Stimulated activated CD8-positive, alpha-beta memory T cell treated with anti-CD3 and anti-CD28 coated beads, Interleukin-2, amount 100 ng/mL, for 48 hours (primary cell): ENCODE results near the gene CCDC34.
A peak's percentile ranks its signal among the peaks of the same experiment; 100 is the strongest.

ENCODE experiments used
- DNase-seq, 2 donors: peaks; one replicate each; pipeline ENCODE4 v3.0.0-alpha.2; 2020; ENCODE audit warnings: low read depth in 2 of 2

Gene CCDC34

GRCh38 chr11:27362749-27363575, at the start of gene CCDC34:
CCDC34 (minus strand) TSS chr11:27363215; CDS start chr11:27363194, 21 bp downstream.
- peak; percentile 79 to 87 for DNase-seq

- DNase-seq = no peak
Observed at GRCh38 chr11:27412192-27412691, 49.2 kb upstream of the CCDC34 start.

DNA sequence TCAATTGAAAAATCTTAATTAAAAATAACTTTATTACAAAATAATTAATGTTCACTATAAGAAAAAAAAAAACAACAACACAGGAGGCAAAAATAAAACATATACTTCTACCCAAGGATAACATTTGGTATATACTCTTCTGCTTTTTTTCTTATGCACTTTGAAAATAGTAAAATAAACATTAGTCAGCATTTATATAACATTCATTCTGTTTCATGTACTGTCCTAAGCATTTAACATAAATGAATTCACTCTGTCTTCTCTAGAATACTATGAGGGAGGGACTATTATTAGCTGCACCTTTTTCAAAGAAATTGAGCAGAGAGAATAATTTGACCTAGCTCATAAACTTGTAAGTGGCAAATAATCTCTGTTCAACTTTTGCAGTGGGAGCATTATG, 48.3 kb upstream of the CCDC34 start:
- no peak for DNase-seq

- DNase-seq = no peak
Observed at GRCh38 chr11:27410272-27410671, 47.3 kb upstream of the CCDC34 start.

DNA sequence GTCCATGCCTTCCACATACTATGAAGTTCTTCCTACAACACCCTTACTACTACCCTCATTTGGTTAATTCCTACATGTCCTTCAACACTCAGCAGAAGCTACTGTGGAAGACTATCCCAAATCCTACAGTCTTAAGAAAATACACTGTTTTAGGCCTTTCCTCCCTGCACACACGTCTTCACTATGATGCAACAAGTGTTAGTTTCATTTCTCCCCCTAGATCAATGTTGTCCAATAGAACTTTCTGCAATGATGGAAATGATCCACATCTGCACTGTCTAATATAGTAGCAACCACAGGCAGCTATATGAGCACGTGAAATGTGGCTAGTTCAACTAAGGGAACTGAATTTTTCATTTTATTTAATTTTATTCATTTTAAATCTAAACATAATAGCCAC, 46.7 kb upstream of the CCDC34 start:
- no peak for DNase-seq

- DNase-seq = no peak
Observed at GRCh38 chr11:27409049-27409448, 46.0 kb upstream of the CCDC34 start.

DNA sequence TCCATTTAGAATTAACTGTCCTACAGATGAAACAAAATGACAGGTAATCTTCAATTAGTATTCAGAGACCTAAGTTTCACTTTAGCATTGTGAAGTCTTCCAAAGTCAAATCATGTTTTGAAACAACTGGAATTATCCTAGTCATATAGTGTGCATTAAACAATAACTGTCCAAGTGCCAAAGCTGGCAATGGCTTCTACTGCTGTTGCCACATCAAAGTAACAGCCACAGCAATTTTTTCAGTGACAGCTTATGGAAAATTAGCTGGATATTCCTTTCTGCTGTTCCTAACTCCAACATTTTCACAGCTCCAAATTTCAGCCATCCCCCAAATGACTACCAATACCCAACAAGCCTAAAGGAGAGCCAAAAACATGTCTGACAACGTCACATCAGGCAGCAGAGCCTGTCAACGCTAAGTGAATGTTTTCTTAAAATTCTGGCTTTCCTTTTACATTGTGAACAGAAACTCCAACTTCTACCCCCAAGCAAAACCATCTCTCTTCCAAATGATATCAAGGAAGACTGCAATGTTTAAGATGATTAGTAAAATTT, 45.3 kb upstream of the CCDC34 start:
- no peak for DNase-seq

DNA sequence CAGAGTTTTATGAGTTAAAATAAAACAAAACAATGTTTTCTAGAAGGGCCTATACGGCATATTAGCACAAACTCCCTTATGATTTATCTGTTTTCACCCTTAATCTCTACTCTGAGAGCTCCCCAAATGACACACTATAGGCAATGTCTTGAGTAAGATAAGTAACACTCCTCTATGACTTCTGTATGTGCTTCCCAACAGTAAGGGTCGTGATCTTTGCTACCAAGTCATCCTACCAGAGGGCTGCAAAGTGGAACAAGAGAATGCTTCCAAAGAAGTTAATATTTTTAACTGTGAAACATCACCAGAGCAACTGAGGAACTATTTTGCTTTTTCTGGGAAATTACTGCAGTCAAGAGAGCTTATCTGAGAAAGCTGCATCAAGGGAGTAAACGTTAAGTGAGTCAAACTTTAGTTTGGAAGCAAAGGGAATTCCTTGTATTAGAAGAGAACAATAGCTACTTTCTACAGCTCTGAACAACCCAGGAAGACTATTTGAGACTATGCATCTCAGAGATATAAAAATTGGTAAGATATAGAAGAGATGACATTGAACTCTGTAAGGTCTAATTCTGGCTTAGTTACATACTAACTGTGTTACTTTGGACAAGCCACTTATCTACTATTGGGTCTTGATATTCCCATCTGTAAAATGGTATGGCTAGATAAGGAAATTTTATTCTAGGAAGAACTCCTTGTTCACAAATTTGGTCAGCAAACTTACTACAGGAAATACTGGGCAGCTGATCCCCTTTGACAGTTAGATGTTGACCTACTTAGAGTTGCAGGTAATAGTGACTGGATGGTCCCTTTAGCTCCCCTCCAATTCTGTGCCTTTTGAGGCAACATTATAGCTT, 43.7 kb upstream of the CCDC34 start:
- no peak for DNase-seq

GRCh38 chr11:27405134-27405533, 42.1 kb upstream of the CCDC34 start:
- no peak for DNase-seq

- no peak for DNase-seq
Observed at GRCh38 chr11:27404427-27404826, 41.4 kb upstream of the CCDC34 start.

DNA sequence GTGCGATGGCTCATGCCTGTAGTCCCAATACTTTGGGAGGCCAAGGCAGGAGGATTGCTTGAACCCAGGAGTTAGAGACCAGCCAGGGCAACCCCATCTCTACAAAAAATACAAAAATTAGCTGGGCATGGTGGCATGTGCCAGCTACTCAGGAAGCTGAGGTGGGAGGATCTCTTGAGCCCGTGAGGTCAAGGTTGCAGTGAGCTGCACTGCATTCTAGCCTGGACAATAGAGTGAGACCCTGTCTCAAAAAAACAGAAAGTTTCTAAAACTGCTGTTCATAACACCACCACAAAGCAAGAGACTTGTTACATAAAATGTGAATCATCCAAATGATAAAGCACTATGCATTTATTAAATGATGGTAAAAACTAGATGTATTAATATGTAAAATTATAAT, 40.2 kb upstream of the CCDC34 start:
- no peak for DNase-seq

GRCh38 chr11:27402450-27402849, 39.4 kb upstream of the CCDC34 start:
- no peak for DNase-seq

DNA sequence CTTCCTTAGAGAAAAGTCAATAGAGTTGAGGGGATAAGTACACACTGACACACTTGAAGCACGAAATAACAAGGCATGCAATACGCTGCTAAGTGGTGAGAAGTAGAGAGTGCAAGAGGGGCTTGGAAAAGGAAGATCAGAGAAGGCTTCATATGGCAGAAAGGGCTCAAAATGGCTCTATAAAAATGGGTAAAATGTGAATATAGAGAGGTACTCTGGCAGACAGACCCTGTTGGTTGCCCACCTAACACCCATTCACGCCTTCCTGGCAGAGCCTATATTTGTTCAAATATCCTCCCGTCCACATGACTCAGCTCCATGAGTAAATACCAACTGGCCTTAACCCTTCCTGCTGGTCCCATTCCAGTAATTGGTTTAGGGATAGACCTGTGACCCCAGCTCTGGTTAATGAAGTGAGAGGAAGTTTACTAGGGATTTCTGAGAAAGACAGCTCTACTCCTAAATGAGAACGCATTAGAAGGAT, 38.9 kb upstream of the CCDC34 start:
- no peak for DNase-seq

GRCh38 chr11:27401280-27401832, 38.3 kb upstream of the CCDC34 start:
- DNase-seq = no peak

GRCh38 chr11:27398400-27398770, 35.4 kb upstream of the CCDC34 start:
- no peak for DNase-seq

DNA sequence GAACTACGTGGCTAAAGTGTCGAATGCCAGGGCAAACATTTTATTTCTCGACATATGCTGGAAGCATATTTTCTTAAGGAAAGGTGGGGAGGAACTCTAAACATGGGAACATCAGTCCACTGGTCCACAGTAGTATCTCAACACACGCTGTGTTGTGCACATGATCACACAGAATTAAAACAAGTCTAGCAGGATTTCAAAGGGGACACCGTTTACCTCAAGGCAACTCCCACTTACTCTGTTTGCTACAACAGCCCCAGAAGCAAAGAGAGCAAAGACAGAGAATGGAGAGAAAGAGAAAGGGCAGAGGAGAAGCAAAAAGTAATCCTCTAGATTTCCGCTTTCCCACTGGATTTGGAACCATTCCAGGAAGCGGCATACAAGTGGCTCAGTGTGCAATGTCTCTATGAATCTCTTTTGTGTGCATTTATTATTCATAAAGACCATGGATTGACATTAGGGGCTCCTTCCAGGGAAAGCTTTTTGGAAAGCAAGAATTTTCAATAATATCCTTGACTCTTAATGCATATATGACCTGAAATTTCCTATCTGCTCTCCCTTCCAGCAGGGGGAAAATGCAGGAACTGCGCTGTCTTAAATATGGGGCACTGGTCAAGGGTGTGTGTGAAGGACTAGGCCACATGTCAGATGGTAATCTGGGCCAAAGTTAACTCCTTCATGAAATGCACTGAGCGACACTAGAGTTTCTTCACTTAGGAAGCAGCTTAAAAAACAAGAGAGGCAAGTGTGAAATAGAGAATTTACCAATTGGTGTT, 34.8 kb upstream of the CCDC34 start:
- no peak for DNase-seq

DNA sequence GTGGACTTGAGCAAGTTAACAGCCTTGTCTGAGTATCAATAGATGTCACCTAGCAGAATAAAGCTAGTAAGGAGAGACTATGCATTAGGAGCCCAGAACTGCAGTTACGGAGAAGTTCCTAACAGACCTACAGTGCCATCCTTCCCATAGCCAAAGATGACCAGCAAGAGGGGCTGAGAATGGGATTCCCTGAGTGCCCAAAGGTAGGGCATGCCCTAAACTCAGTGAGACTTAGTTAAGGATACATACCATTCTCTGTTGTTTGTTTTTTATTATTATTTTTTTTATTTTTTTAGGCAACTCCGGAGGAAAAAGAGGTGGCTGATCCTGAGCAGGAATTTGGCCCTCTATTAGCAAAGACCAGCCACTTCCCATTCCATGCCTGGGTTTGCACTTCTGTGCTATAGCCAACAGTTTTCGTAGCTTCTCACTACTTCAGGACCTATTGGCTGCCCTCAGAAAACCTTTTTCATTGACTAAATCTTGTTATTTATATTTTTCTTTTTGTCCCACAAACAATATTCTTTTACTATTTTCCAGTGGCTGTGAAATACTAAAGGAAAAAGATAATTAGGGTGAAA, 33.3 kb upstream of the CCDC34 start:
- no peak for DNase-seq

- no peak for DNase-seq
Observed at GRCh38 chr11:27395556-27396258, 32.7 kb upstream of the CCDC34 start.

DNA sequence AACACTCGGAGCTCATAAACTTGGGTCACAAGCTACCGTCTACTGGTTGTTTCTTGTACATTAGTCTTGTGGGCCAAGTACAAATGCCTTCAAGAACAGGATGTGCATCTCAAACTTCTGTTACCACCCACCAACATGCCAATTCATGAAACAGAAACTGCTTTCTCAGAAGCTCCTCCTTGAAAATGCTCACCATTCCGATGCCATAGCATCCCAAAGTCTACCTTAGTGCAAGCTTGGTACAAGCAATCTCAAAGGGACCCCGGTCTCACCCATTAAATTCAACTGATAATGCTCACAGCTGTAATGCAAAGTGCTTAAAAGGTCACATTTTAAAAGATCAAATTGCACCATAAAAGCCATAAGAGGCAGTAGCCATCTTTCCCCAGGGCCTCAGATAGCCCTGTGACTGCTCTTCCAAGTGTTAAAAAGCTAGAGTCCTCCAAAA, 31.8 kb upstream of the CCDC34 start:
- DNase-seq = no peak
